HepG2 (cell line): ENCODE data around the gene SPHK1. TPM values are rescaled to one million over a fixed set of nuclear protein-coding genes. Genes with fewer than 3 reads are reported as not detected.

ENCODE experiments used
- DR1 ChIP-seq: sonication (generic); formaldehyde crosslinking; IDR thresholded peaks from 2 replicates; pipeline ENCODE4 v1.8.0; 2021; ENCODE audit warnings: mild to moderate bottlenecking, missing genetic modification reagents, inconsistent platforms
- EED ChIP-seq: sonication (generic); formaldehyde crosslinking; IDR thresholded peaks from 2 replicates; pipeline ENCODE4 v1.5.0; 2020; ENCODE audit warnings: mild to moderate bottlenecking, missing genetic modification reagents
- HMG20A ChIP-seq: IDR thresholded peaks from 2 replicates; pipeline ENCODE4 v1.6.1; 2016; ENCODE audit warnings: borderline replicate concordance
- MIER2 ChIP-seq: IDR thresholded peaks from 2 replicates; pipeline ENCODE4 v1.6.1; 2016; ENCODE audit warnings: missing biosample characterization, missing genetic modification reagents
- RBM22 ChIP-seq: fragments of 200-400 bp; formaldehyde crosslinking; optimal IDR thresholded peaks from 2 replicates; pipeline ENCODE3; 2017; ENCODE audit warnings: mild to moderate bottlenecking, low read length, moderate library complexity
- SKI ChIP-seq: fragments of 450-650 bp; IDR thresholded peaks from one replicate; pipeline ENCODE4 v1.6.1; 2018; ENCODE audit warnings: mild to moderate bottlenecking; ENCODE audit not compliant: partially characterized antibody
- TOPORS ChIP-seq: sonication (generic); formaldehyde crosslinking; IDR thresholded peaks from 2 replicates; pipeline ENCODE4 v1.8.0; 2023; ENCODE audit warnings: mild to moderate bottlenecking, missing genetic modification reagents
- ZEB1 ChIP-seq: IDR thresholded peaks from 2 replicates; pipeline ENCODE4 v1.6.1; 2012; ENCODE audit warnings: mild to moderate bottlenecking, low read depth, inconsistent platforms; ENCODE audit not compliant: insufficient replicate concordance
- ZFY ChIP-seq: sonication (generic); formaldehyde crosslinking; IDR thresholded peaks from 2 replicates; pipeline ENCODE4 v1.4.0; 2020; ENCODE audit warnings: missing genetic modification reagents
- ZMAT5 ChIP-seq: sonication (generic); formaldehyde crosslinking; IDR thresholded peaks from 2 replicates; pipeline ENCODE4 v1.5.0; 2020; ENCODE audit warnings: mild to moderate bottlenecking, low read depth, missing genetic modification reagents, borderline replicate concordance
- ZNF207 ChIP-seq: fragments of 450-650 bp; IDR thresholded peaks from 2 replicates; pipeline ENCODE4 v1.6.1; 2016; ENCODE audit warnings: antibody characterized with exemption, borderline replicate concordance
- ZNF230 ChIP-seq: sonication (generic); formaldehyde crosslinking; IDR thresholded peaks from 2 replicates; pipeline ENCODE4 v1.4.0; 2020; ENCODE audit warnings: mild to moderate bottlenecking, missing genetic modification reagents
- ZNF234 ChIP-seq: sonication (generic); formaldehyde crosslinking; conservative IDR thresholded peaks from 2 replicates; pipeline ENCODE4 v1.5.1; 2020; ENCODE audit warnings: mild to moderate bottlenecking, missing genetic modification reagents
- ZNF383 ChIP-seq: sonication (generic); formaldehyde crosslinking; IDR thresholded peaks from 2 replicates; pipeline ENCODE4 v1.4.0; 2020; ENCODE audit warnings: missing genetic modification reagents, mild to moderate bottlenecking, borderline replicate concordance
- ZNF503 ChIP-seq: sonication (generic); formaldehyde crosslinking; IDR thresholded peaks from 2 replicates; pipeline ENCODE4 v1.4.0; 2020; ENCODE audit warnings: missing genetic modification reagents
- ZNF83 ChIP-seq: sonication (generic); formaldehyde crosslinking; IDR thresholded peaks from 2 replicates; pipeline ENCODE4 v1.4.0; 2020; ENCODE audit warnings: missing genetic modification reagents, mild to moderate bottlenecking, borderline replicate concordance
- polyA plus RNA-seq, 8 experiments: library from polyadenylated mRNA; depleted of rRNA in 3 of 8; stranded (reverse) in 7 of 8; unstranded in 1 of 8; fragments of >200 nt; fragmentation: Illumina TruSeq in 4 of 8; extraction: Trizol in 4 of 8; gene quantifications; 2 replicates each; pipeline versions ENCODE4 v1.2.1 to v1.2.3, GENCODE V29; 2011 to 2016; ENCODE audit warnings: low read depth in 4 of 8, missing spikeins in 1 of 8, mixed read lengths in 1 of 8; ENCODE audit not compliant: insufficient read depth in 1 of 8
- total RNA-seq, 5 experiments: library from RNA; depleted of rRNA; stranded (reverse); fragments of >200 nt; fragmentation: Illumina TruSeq; extraction: Trizol; gene quantifications; 2 replicates each; pipeline ENCODE4 v1.2.3, GENCODE V29; 2016; ENCODE audit warnings: low read depth in 1 of 5
- TF ChIP-seq, protein P1 (sequence below): sonication (generic); formaldehyde crosslinking; IDR thresholded peaks from one replicate; pipeline ENCODE4 v1.5.1; 2020; ENCODE audit warnings: mild to moderate bottlenecking, missing genetic modification reagents; ENCODE audit errors: not compliant biosample characterization
- TF ChIP-seq, protein P2 (sequence below): IDR thresholded peaks from 2 replicates; pipeline ENCODE4 v1.6.1; 2016; ENCODE audit warnings: low read depth, borderline replicate concordance
- TF ChIP-seq, protein P3 (sequence below): sonication (generic); formaldehyde crosslinking; IDR thresholded peaks from 2 replicates; pipeline ENCODE4 v1.5.1; 2020; ENCODE audit warnings: missing genetic modification reagents, mild to moderate bottlenecking, borderline replicate concordance

Gene SPHK1
- total and polyA plus RNA-seq, 2 of the 13 experiments (the other 11 are each of a cell fraction or from before 2014, with no cell fraction given), result 129 to 160 TPM

DNA sequence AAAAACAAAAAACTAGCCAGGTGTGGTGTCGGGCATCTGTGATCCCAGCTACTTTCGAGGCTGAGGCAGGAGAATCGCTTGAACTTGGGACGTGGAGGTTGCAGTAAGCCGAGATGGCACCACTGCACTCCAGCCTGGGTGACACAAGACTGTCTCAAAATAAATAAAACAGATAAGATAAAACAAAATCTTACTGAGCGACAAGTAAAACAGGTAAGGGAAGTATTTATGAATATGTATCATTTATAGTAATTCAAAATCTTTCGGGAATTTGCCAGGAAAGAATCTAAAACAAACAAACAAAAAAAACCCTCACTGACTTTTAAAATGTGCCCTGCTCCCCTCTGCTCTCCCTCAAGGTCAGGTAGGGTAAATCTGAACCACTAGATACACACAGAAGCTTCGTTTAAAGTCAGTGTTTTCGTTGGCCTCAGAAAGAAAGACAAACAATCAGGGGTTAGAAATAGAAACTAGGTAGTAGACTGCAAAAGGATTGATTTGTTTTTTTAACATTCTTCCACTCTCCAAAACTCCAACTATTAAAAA lies 32.8 kb upstream of the SPHK1 start (continued):
- TF ChIP-seq ZNF503 (CRISPR knock-in tag) (peak; percentile 33; the same call in 1 of the 2 replicates), DR1 (CRISPR knock-in tag) (no peak), TOPORS (CRISPR knock-in tag) (no peak), ZNF83 (no peak), ZFY (CRISPR knock-in tag) (no peak; the same call in 1 of the 2 replicates), ZMAT5 (no peak), EED (CRISPR knock-in tag) (no peak), ZNF383 (CRISPR knock-in tag) (0 out of 2 replicates have a peak, but pooled peaks have one; percentile 41), ZNF207 (no peak), MIER2 (CRISPR knock-in tag) (no peak), SKI (no peak), ZNF230 (CRISPR knock-in tag) (no peak), ZEB1 (peak; percentile 22), HMG20A (CRISPR knock-in tag) (peak; percentile 73), ZNF234 (CRISPR knock-in tag) (no peak), RBM22 (no peak)
- TF ChIP-seq, protein P1, sequence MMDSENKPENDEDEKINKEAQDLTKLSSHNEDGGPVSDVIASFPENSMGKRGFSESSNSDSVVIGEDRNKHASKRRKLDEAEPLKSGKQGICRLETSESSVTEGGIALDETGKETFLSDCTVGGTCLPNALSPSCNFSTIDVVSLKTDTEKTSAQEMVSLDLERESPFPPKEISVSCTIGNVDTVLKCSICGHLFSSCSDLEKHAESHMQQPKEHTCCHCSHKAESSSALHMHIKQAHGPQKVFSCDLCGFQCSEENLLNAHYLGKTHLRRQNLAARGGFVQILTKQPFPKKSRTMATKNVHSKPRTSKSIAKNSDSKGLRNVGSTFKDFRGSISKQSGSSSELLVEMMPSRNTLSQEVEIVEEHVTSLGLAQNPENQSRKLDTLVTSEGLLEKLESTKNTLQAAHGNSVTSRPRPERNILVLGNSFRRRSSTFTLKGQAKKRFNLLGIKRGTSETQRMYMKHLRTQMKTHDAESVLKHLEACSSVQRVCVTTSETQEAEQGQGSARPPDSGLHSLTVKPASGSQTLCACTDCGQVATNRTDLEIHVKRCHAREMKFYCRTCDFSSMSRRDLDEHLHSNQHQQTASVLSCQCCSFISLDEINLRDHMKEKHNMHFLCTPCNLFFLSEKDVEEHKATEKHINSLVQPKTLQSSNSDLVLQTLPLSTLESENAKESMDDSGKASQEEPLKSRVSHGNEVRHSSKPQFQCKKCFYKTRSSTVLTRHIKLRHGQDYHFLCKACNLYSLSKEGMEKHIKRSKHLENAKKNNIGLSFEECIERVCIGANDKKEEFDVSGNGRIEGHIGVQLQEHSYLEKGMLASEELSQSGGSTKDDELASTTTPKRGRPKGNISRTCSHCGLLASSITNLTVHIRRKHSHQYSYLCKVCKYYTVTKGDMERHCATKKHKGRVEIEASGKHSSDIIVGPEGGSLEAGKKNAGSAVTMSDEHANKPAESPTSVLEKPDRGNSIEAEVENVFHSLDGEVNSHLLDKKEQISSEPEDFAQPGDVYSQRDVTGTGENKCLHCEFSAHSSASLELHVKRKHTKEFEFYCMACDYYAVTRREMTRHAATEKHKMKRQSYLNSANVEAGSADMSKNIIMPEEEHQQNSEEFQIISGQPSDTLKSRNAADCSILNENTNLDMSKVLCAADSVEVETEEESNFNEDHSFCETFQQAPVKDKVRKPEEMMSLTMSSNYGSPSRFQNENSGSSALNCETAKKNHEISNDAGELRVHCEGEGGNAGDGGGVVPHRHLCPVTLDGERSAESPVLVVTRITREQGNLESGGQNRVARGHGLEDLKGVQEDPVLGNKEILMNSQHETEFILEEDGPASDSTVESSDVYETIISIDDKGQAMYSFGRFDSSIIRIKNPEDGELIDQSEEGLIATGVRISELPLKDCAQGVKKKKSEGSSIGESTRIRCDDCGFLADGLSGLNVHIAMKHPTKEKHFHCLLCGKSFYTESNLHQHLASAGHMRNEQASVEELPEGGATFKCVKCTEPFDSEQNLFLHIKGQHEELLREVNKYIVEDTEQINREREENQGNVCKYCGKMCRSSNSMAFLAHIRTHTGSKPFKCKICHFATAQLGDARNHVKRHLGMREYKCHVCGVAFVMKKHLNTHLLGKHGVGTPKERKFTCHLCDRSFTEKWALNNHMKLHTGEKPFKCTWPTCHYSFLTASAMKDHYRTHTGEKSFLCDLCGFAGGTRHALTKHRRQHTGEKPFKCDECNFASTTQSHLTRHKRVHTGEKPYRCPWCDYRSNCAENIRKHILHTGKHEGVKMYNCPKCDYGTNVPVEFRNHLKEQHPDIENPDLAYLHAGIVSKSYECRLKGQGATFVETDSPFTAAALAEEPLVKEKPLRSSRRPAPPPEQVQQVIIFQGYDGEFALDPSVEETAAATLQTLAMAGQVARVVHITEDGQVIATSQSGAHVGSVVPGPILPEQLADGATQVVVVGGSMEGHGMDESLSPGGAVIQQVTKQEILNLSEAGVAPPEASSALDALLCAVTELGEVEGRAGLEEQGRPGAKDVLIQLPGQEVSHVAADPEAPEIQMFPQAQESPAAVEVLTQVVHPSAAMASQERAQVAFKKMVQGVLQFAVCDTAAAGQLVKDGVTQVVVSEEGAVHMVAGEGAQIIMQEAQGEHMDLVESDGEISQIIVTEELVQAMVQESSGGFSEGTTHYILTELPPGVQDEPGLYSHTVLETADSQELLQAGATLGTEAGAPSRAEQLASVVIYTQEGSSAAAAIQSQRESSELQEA (CRISPR knock-in tag), result no peak
- TF ChIP-seq, protein P2, sequence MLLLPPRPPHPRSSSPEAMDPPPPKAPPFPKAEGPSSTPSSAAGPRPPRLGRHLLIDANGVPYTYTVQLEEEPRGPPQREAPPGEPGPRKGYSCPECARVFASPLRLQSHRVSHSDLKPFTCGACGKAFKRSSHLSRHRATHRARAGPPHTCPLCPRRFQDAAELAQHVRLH, result no peak
- TF ChIP-seq, protein P3, sequence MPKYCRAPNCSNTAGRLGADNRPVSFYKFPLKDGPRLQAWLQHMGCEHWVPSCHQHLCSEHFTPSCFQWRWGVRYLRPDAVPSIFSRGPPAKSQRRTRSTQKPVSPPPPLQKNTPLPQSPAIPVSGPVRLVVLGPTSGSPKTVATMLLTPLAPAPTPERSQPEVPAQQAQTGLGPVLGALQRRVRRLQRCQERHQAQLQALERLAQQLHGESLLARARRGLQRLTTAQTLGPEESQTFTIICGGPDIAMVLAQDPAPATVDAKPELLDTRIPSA (CRISPR knock-in tag), result no peak
